GM12892 (cell line): ENCODE results near the gene LHX3.

Experiments
- POLR2A ChIP-seq: IDR thresholded peaks from 2 replicates; pipeline ENCODE4 v1.6.1; 2011; ENCODE audit warnings: low read depth, low read length, control low read depth
- POLR2AphosphoS5 ChIP-seq: IDR thresholded peaks from 2 replicates; pipeline ENCODE4 v1.6.1; 2011; ENCODE audit warnings: low read depth, low read length, control low read depth
- TAF1 ChIP-seq: IDR thresholded peaks from 2 replicates; pipeline ENCODE4 v1.6.1; 2011; ENCODE audit warnings: low read depth, mild to moderate bottlenecking, control low read depth, low read length, borderline replicate concordance

- TF ChIP-seq POLR2AphosphoS5, result no peak
- no peak for TF ChIP-seq POLR2A
- no peak for TF ChIP-seq TAF1
Measured at GRCh38 chr9:136187683-136188586, 17.0 kb downstream of the LHX3 start.
